ENCODE results near the gene HDAC10. TPM values are rescaled to one million over a fixed set of nuclear protein-coding genes. Genes with fewer than 3 reads are reported as not detected.

Gene HDAC10
- total RNA-seq, 1 donor from 2014 or later, result 5.4 TPM

DNA sequence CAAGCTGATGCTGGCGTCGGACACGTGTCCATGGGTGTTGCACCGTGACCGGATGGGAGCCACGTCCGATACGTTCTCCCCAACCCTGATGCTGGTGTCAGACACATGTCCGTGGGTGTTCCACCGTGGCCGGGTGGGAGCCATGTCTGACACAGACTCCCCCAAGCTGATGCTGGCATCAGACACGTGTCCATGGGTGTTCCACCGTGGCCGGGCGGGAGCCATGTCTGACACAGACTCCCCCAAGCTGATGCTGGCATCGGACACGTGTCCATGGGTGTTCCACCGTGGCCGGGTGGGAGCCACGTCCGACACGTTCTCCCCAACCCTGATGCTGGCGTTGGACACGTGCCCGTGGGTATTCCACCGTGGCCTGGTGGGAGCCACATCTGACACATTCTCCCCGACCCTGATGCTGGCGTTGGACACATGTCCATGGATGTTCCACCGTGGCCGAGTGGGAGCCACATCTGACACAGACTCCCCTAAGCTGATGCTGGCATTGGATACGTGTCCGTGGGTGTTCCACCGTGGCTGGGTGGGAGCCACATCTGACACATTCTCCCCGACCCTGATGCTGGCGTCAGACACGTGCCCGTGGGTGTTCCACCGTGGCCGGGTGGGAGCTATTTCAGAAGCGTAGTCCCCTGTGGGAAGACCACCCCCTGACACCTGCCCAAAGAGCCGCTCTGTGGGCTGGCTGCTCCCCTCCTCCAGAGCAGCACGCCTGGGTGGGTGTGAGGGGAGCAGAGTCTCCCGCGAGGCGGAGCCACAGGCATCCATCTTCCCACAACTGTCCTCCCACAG is 30.3 kb downstream of the HDAC10 start:
- no peak overlapping the region for H3K4me3 Mint-ChIP-seq
- no peaks in the 10 kb centered on the region for H3K36me3 ChIP-seq

DNA sequence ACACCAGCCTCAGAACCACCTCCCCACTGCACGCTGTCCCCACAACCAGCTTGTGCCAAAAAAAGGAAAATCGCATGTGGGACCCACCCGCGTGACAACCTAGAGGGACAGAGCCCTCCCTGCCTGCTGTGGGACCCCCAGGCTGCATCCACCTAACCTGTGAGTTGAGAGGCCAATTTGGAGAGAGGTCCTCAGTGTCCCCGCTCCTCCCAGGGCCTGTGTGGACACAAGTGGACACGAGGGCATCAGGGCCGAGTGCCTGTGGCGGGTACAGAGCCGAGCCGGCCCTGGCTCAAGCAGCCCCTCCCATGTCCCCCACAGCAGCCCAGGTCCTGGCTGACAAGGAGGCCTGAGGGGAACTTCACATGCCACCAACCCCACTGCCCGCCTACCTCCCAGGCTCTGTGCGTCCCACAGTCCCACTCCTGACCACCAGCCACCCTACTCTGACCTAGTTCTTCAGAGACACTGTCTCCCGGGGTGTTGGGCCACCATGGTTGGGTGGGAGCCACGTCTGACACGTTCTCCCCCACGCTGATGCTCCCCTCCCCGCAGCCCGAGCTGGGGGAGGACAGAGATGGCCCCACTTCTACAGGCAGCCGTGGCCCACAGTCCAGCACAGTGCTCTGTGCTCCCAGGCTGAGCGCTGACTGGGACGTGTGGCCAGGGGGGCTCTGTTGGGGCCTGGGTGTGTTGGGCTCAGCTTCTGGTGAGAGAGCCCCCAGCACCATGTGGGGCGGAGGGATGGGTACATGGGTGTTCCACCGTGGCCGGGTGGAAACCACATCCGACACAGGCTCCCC is 31.1 kb downstream of the HDAC10 start:
- H3K27me3 ChIP-seq, result no peaks in the 10 kb centered on the region
- H4K20me1 ChIP-seq (ENCODE audit: low read depth), result no peaks in the 10 kb centered on the region
- Mint-ChIP-seq H3K27ac (no peak overlapping the region), H3K4me1 (no peaks in the 10 kb centered on the region), H3K36me3 (peaks cover 10% of the 10 kb centered on the region), H3K4me3 (no peak overlapping the region), H3K27me3 (ENCODE audit: insufficient read depth, low read depth) (peaks cover 8% of the 10 kb centered on the region), H3K9me3 (no peaks in the 10 kb centered on the region)
- H3K4me3 ChIP-seq, result no peak overlapping the region
- H3K4me1 ChIP-seq, result no peaks in the 10 kb centered on the region
- no peak for TF ChIP-seq EZH2 (IDR thresholded peaks at IDR 0.05)
- no peak for TF ChIP-seq EZH2phosphoT487 (IDR thresholded peaks at IDR 0.05)
- TF ChIP-seq, protein P1, sequence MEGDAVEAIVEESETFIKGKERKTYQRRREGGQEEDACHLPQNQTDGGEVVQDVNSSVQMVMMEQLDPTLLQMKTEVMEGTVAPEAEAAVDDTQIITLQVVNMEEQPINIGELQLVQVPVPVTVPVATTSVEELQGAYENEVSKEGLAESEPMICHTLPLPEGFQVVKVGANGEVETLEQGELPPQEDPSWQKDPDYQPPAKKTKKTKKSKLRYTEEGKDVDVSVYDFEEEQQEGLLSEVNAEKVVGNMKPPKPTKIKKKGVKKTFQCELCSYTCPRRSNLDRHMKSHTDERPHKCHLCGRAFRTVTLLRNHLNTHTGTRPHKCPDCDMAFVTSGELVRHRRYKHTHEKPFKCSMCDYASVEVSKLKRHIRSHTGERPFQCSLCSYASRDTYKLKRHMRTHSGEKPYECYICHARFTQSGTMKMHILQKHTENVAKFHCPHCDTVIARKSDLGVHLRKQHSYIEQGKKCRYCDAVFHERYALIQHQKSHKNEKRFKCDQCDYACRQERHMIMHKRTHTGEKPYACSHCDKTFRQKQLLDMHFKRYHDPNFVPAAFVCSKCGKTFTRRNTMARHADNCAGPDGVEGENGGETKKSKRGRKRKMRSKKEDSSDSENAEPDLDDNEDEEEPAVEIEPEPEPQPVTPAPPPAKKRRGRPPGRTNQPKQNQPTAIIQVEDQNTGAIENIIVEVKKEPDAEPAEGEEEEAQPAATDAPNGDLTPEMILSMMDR (IDR thresholded peaks at IDR 0.05), result no peak
- H3K27ac ChIP-seq, result no peak overlapping the region
- no peak for DNase-seq (ENCODE audit: low spot score)
- no peaks in the 10 kb centered on the region for H3K79me2 ChIP-seq (ENCODE audit: low read depth)
- H3K36me3 ChIP-seq, result no peaks in the 10 kb centered on the region
- H2AFZ ChIP-seq (replicated peaks), result no peak overlapping the region
- H3K9me3 ChIP-seq (ENCODE audit: low read depth), result no peaks in the 10 kb centered on the region
- no peak overlapping the region for H3K9ac ChIP-seq
- no peaks in the 10 kb centered on the region for H3F3A ChIP-seq (ENCODE audit: low read depth)
- no peak overlapping the region for H3K4me2 ChIP-seq

More for the DNA sequence above, 30.3 kb downstream of the HDAC10 start:
- no peak for DNase-seq (ENCODE audit: low spot score)
- H4K20me1 ChIP-seq (ENCODE audit: low read depth), result no peaks in the 10 kb centered on the region
- no peak overlapping the region for H3K9ac ChIP-seq
- no peak overlapping the region for H3K27ac Mint-ChIP-seq
- H3K36me3 Mint-ChIP-seq, result peaks cover 9% of the 10 kb centered on the region
- H3K9me3 ChIP-seq (ENCODE audit: low read depth), result no peaks in the 10 kb centered on the region
- no peak overlapping the region for H3K27ac ChIP-seq
- no peaks in the 10 kb centered on the region for H3K27me3 ChIP-seq
- peaks cover 8% of the 10 kb centered on the region for H3K27me3 Mint-ChIP-seq (ENCODE audit: insufficient read depth, low read depth)
- no peaks in the 10 kb centered on the region for H3F3A ChIP-seq (ENCODE audit: low read depth)
- H3K4me2 ChIP-seq, result no peak overlapping the region
- no peaks in the 10 kb centered on the region for H3K9me3 Mint-ChIP-seq
- no peaks in the 10 kb centered on the region for H3K4me1 Mint-ChIP-seq
- TF ChIP-seq, protein P1 (IDR thresholded peaks at IDR 0.05), result no peak
- no peak for TF ChIP-seq EZH2 (IDR thresholded peaks at IDR 0.05)
- TF ChIP-seq EZH2phosphoT487 (IDR thresholded peaks at IDR 0.05), result no peak
- no peaks in the 10 kb centered on the region for H3K4me1 ChIP-seq
- H3K79me2 ChIP-seq (ENCODE audit: low read depth), result no peaks in the 10 kb centered on the region
- H3K4me3 ChIP-seq, result no peak overlapping the region
- no peak overlapping the region for H2AFZ ChIP-seq (replicated peaks)

DNA sequence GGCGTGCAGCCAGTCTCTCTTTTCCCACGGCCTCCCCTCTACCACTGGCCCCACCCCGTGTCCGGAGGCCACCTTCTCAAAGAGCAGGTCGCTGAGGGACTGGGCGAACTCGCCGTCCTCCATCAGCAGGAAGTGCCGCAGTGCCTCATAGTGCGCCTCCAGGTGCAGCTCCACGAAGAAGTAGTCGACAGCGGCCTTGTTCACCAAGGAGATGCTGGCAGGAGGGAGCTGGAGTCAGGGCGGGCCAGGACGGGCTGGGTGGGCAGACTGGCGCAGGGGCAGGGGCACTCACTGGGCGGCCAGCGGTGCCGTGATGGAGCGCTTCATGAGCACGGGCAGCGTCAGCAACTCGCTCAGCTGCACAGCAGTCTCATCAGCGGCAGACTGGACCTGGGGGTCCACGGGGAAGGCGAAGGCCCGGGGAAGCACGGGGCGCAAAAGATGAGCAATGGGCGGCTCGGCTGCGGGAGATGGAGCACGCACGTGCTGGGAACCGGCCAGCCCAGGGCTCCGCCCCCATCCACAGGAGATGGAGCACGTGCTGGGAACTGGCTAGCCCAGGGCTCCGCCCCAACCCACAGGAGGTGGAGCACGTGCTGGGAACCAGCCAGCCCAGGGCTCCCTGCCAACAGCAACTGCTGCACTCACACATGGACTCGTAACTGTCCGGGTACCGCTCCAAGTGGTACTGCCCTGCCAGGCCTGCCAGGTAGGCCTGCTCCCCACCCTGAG is 31.9 kb downstream of the HDAC10 start:
- Histone ChIP-seq H3K4me2 (no peak overlapping the region), H2AFZ (replicated peaks) (no peak overlapping the region), H3K27ac (no peak overlapping the region), H3F3A (ENCODE audit: low read depth) (no peaks in the 10 kb centered on the region), H4K20me1 (ENCODE audit: low read depth) (no peaks in the 10 kb centered on the region), H3K4me1 (no peaks in the 10 kb centered on the region), H3K36me3 (no peaks in the 10 kb centered on the region), H3K4me3 (no peak overlapping the region), H3K27me3 (no peaks in the 10 kb centered on the region), H3K79me2 (ENCODE audit: low read depth) (peaks cover 2% of the 10 kb centered on the region), H3K9me3 (ENCODE audit: low read depth) (no peaks in the 10 kb centered on the region), H3K9ac (no peak overlapping the region)
- Mint-ChIP-seq H3K4me1 (no peaks in the 10 kb centered on the region), H3K27ac (no peak overlapping the region), H3K27me3 (ENCODE audit: insufficient read depth, low read depth) (peaks cover 8% of the 10 kb centered on the region), H3K9me3 (no peaks in the 10 kb centered on the region), H3K4me3 (no peak overlapping the region), H3K36me3 (peaks cover 15% of the 10 kb centered on the region)
- no peak for DNase-seq (ENCODE audit: low spot score)
- TF ChIP-seq, protein P1 (IDR thresholded peaks at IDR 0.05), result no peak
- TF ChIP-seq EZH2phosphoT487 (IDR thresholded peaks at IDR 0.05) (no peak), EZH2 (IDR thresholded peaks at IDR 0.05) (no peak)

All from neural progenitor cell (in vitro differentiated cells).